Activated CD4-positive, alpha-beta T cell treated with anti-CD3 and anti-CD28 coated beads for 24 hours (primary cell): ENCODE measurements around the gene RGS6.

Source experiments
- DNase-seq, 2 donors: peaks; one replicate each; pipeline ENCODE4 v3.0.0-alpha.2; 2020; ENCODE audit warnings: low read depth in 2 of 2

Gene RGS6

GRCh38 chr14:72577521-72577920 is 645.3 kb downstream of the RGS6 start:
- DNase-seq = no peak

- no peak for DNase-seq
These were observed 646.3 kb downstream of the RGS6 start for GRCh38 chr14:72578514-72578913.

- DNase-seq = no peak
These were observed 650.4 kb downstream of the RGS6 start for GRCh38 chr14:72582582-72582981.

DNA sequence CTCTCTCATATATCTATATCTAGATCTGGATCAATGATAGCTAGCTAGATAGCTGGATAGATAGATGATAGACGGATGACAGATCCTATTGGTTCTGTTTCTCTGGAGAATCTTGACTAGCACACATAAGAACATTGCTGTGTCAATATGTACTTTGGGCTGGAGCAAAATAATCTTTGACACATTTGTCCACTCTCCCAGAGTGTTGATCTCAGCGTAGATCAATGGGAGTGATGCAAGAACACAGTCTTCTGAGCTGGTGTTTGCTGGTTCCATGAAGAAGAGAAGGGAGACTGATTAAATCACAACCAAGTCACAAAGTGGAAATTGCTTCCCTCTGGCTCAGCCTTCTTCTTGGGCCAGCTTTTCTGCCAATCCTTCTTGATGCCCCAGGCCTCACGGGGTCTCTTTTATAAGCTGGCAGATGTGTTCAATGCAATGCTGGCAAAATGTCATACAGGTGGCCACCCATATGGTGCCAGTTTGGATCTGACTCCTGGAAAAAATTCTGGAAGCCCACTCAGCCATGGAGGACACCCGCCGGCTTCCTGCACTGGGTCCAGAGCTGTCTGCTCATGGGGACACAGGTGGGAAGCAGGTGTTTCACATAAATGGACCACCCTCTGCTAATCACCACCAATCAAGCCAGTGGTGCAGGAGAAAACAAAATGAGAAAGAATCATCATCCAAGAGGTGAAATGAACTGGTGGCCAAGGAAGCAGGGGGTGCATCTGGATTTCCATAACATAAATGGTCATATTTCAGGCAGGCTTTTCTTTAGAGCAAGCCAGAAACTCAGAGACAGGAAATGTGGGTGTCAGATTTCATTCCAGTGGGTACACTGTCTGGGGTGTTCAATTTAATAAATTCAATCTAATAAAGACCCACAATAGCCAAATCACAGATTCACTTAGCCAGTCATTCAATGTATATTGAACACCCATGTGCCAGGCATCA is 651.4 kb downstream of the RGS6 start:
- no peak for DNase-seq

DNA sequence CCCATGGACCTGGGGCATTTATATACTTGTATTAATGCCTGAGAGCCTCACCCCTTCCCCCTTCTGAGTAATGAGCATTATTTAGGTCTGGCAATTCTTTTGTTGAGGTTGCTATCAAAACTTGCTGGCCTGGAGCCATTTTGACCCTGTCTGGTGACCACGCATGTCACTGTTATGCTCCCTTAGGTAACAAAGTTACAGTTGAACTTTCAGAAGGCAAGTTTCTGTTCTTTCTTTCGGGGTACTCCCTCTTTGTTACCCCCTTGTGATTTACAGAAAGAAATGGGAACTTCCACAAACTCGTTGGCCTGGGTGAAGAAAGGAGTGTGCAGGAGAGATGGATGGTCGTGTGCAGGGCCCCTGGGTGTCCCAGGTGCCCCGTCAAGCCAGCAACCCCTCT is 656.3 kb downstream of the RGS6 start:
- DNase-seq = no peak

DNA sequence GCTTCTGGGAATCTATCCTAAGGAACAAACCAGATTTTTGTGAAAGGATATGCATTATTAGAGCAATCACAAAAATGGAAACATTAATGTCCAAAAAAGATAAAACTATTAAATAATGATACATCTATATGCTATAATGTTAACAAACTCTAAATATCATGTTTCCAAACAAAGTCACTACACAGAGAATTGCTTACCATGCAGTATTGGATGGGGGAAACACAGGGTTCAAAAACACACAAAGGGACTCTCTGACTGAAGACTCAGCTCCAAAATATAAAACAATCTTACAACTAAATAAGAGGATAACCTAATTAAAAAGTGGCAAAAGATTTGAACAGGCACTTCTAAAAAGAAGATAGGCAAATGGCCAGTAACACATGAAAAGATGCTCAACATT is 657.4 kb downstream of the RGS6 start:
- DNase-seq = no peak

DNA sequence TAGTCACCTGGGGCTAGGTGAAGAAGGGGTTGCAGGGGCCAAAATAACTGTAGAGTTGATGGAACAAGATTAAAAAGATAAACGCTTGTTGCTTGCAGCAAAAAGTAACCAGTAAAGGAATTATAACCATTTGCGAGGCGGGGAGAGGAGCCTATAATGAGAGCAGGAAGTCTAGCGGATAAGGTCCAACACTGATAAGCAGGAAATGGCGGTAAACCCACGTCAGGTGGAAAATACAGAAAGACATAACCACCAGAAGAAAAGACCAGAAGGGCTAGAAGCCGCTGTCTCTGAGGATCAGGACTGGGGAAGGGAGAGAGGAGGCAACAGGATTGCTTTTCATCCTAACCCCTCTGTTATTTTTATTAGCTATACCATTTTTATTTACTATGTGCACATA is 658.3 kb downstream of the RGS6 start:
- DNase-seq = no peak

GRCh38 chr14:72591391-72591790 is 659.2 kb downstream of the RGS6 start:
- no peak for DNase-seq

- DNase-seq = peak in 1 of 2 donors; percentile 13
These were observed 662.1 kb downstream of the RGS6 start for GRCh38 chr14:72594099-72594901.

DNA sequence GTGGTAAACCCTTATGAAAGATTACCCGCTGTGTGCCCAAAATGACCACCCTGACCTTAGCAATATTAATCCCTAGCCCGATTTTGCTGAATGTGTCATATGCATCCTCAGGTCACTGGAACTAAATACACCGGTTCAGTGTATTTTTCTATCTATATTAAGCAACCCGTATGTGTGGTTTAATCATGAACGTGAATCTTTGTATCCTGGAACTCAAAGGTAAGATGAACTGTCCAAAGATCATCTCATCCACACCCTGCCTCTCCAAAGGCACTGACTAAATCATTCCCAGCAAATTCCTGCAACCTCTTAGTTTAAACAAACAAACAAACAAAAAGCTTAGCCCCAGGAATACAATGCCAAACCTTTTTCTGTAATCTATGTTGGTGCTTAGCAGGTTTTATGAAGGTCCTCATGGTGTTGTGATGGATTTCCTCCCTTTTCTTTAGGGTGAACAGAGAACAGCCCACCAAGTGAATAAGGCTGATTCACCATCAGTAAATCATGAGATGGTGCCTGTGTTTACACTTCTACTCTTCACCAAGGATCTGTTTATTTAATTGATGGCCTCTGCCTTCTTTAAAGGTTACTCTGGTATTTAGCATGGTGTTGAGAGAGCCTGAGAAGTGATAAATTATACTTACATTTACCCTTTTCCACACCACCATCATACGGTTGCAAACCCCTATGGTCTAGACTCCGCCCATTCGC is 663.1 kb downstream of the RGS6 start:
- DNase-seq = no peak

- no peak for DNase-seq
These were observed 665.3 kb downstream of the RGS6 start for GRCh38 chr14:72597252-72598233.

DNA sequence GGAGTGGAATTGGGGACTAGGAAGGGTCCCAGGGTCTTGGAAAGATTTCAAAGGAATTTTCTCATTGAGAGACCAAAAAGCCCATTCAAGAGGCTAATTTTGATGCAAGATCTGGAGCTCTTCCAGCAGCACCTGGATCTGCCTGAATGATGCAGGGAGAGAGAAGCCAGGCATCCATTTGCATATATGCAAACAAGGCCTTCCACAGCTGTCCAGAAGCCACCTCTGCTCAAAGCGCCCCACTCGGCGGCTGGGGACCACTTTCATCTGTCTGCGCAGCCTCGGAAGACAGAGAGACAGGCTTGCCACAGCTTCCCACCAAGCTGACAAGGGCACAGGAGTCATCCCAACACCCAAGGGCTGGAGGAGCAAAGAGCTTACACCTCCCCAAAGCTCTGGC is 666.1 kb downstream of the RGS6 start:
- DNase-seq = no peak

GRCh38 chr14:72599579-72600470 is 667.6 kb downstream of the RGS6 start:
- DNase-seq = no peak

GRCh38 chr14:72600551-72601330 is 668.5 kb downstream of the RGS6 start:
- DNase-seq = no peak

DNA sequence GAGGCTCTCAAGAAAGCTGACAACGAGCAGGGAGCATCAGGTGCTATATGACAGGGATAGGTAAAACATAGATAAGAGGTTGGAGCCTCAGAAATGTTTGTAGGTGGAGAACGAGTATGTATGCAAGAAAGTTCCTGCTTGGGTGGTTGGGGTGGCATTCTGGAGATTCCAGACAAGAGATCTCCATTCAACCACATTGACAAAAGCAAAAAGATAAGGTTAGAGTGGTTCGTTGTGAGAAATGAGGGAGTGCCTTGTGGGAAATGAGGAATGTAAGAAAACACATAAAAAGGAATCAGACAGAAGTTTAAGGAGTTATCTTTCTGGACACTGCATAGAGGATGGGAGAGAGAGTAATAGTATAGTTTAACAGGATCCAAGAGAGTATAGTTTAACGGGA is 671.4 kb downstream of the RGS6 start:
- no peak for DNase-seq

GRCh38 chr14:72604133-72604532 is 671.9 kb downstream of the RGS6 start:
- DNase-seq = no peak

DNA sequence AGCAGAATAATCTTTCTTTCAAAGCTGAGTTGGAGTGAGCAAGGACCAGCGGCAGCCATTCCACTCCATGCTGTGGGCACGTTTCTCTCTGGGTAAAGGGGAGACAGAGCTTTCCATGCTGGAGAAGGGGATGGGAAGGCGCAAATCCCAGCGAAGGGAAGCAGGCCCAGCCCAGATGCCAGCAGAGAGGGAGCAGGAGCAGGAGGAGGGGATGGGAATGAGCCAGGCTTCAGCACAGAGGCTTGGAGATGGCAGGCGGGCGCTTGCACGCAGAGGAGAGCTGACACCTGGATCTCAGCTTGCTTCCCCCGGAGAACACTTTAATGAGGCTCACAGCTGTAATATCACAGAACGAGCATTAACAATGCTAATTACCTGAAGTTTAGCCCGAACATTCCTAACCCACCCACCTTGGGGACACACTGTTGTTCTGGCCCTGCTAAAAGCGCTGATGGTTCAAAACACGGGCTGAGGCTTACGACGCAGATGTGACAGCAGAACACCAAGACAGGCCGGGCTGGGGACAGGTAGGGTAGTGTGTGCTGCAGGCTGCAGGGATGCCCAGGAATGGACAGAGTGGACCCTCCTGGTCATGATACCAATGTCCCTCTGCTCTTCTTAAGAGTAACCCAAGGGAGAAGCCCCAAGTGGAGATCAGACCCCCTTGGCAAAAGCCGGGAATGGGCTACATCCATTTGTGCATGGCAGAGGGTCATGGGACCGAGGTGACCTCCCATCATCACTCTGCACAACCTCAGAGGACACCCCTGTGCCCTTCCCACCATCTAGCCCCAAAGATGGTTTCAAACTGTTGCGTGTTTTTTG is 673.1 kb downstream of the RGS6 start:
- DNase-seq = no peak

DNA sequence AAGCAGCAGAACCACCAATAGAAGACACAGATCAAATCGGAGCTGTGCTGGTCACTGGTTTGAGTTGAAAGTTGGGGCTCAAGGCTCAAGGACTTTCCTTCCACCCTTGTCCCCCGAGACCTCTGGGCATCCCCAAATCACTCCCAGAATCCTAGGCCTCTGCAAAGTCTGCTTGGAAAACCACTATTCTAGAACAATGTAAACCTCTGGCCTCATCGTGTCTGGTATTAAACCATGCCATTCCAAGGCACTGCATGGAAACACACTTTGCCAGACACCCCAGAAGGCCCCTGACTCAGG is 673.6 kb downstream of the RGS6 start:
- DNase-seq = no peak
